CD4-positive, CD25-positive, alpha-beta regulatory T cell (primary cell): ENCODE measurements around the gene RIOK3. TPM values are rescaled to one million over a fixed set of nuclear protein-coding genes. Genes with fewer than 3 reads are reported as not detected.
A peak's percentile ranks its signal among the peaks of the same experiment; 100 is the strongest.

ENCODE experiments used
- ATAC-seq, 2 donors: fragments of 150-1000 bp; cut with Tn5 transposase; one replicate each; pipeline ENCODE4 v1.10.0; 2021; ENCODE audit warnings: low read depth in 2 of 2, moderate number of reproducible peaks in 2 of 2, moderate library complexity in 1 of 2
- DNase-seq, 3 donors: peaks; one replicate each; pipeline versions ENCODE4 v3.0.0 to v3.0.0-alpha.2; 2012 to 2022; ENCODE audit warnings: mixed read lengths in 1 of 3
- H3K27ac ChIP-seq: one replicate; pipeline ENCODE4 v1.7.0; 2013; ENCODE audit warnings: mild to moderate bottlenecking, low read length; ENCODE audit not compliant: insufficient read depth, poor library complexity, severe bottlenecking
- H3K27me3 ChIP-seq: one replicate; pipeline ENCODE4 v1.7.0; 2013; ENCODE audit warnings: low read length; ENCODE audit not compliant: control insufficient read depth, insufficient read depth
- H3K36me3 ChIP-seq: one replicate; pipeline ENCODE4 v1.7.0; 2013; ENCODE audit warnings: mild to moderate bottlenecking, low read length, moderate library complexity; ENCODE audit not compliant: control insufficient read depth, insufficient read depth
- H3K4me1 ChIP-seq: 2 replicates; pipeline ENCODE4 v1.7.0; 2013; ENCODE audit warnings: mild to moderate bottlenecking, low read length; ENCODE audit not compliant: insufficient read depth, control insufficient read depth, poor library complexity, severe bottlenecking
- H3K4me3 ChIP-seq: one replicate; pipeline ENCODE4 v1.7.0; 2013; ENCODE audit warnings: low read depth, mild to moderate bottlenecking, low read length, moderate library complexity
- H3K9me3 ChIP-seq, 2 experiments: 1 replicate in 1 of 2; 2 replicates in 1 of 2; pipeline ENCODE4 v1.7.0; 2013; ENCODE audit warnings: low read length in 2 of 2, mild to moderate bottlenecking in 1 of 2, moderate library complexity in 1 of 2; ENCODE audit not compliant: control insufficient read depth in 2 of 2
- H3K27ac Mint-ChIP-seq, 3 donors: one replicate each; pipeline ENCODE4 v1.8.0; 2020 to 2022; ENCODE audit warnings: mild to moderate bottlenecking in 3 of 3, mixed read lengths in 3 of 3, moderate library complexity in 2 of 3
- H3K27me3 Mint-ChIP-seq: one replicate; pipeline ENCODE4 v1.8.0; 2022; ENCODE audit warnings: mild to moderate bottlenecking, mixed read lengths
- H3K36me3 Mint-ChIP-seq: one replicate; pipeline ENCODE4 v1.8.0; 2020; ENCODE audit warnings: mixed read lengths
- H3K4me1 Mint-ChIP-seq, 4 donors: one replicate each; pipeline ENCODE4 v1.8.0; 2020 to 2022; ENCODE audit warnings: mixed read lengths in 4 of 4, mild to moderate bottlenecking in 1 of 4
- H3K4me3 Mint-ChIP-seq, 4 donors: one replicate each; pipeline ENCODE4 v1.8.0; 2020 to 2022; ENCODE audit warnings: mild to moderate bottlenecking in 4 of 4, mixed read lengths in 4 of 4, moderate library complexity in 3 of 4
- H3K9me3 Mint-ChIP-seq, 7 donors: one replicate each; pipeline ENCODE4 v1.8.0; 2020 to 2022; ENCODE audit warnings: mixed read lengths in 7 of 7, mild to moderate bottlenecking in 3 of 7, moderate library complexity in 2 of 7
- polyA plus RNA-seq, 4 donors: library from polyadenylated mRNA; unstranded; fragments of 300-500 nt; fragmentation: Illumina TruSeq; gene quantifications; one replicate each; pipeline ENCODE4 v1.2.3, GENCODE V29; 2021
- total RNA-seq: library from RNA; stranded (reverse); gene quantifications from one replicate; pipeline ENCODE4 v1.2.3, GENCODE V29; 2022

The RIOK3 gene
- total and polyA plus RNA-seq, 5 donors from 2014 or later: 43.2 to 136 (median 49.0) TPM

GRCh38 chr18:23438608-23439366, 14.3 kb upstream of the RIOK3 start:
- Mint-ChIP-seq H3K27ac (peak overlapping the region in 2 of 3 donors; percentile 26 to 55), H3K4me3 (peak overlapping the region; percentile 87 to 91 (median 89)), H3K27me3 (peaks cover 4% of the 10 kb centered on the region), H3K4me1 (peaks cover 3 to 18% (median 7%) of the 10 kb centered on the region in 4 donors), H3K9me3 (no peaks in the 10 kb centered on the region), H3K36me3 (no peaks in the 10 kb centered on the region)
- Histone ChIP-seq H3K4me1 (peaks cover 16% of the 10 kb centered on the region), H3K27me3 (peaks cover 3% of the 10 kb centered on the region), H3K4me3 (peak overlapping the region; percentile 86), H3K9me3 (no peaks in the 10 kb centered on the region), H3K36me3 (no peaks in the 10 kb centered on the region), H3K27ac (no peak overlapping the region)
- ATAC-seq (no peak), DNase-seq (no peak)

DNA sequence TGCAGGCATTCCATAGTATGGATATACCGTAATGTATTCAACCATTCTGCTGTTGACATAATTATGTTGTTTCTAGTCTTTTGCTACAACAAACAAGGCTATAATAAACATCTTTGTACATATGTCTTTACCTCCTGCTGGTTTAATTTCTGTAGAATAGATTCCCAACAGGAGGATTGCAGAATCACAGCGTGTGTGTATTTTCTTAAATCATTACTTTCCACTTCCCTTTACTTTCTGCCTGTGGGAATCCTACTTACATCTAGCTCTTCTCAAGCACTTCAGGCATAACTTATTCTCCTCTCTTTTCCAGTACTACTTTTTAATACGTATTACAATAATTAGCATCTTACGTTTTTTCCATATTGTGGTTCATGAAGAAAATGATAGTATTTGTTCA, 13.0 kb upstream of the RIOK3 start:
- peaks cover 16% of the 10 kb centered on the region for H3K4me1 ChIP-seq
- Mint-ChIP-seq H3K9me3 (no peaks in the 10 kb centered on the region), H3K27me3 (peaks cover 12% of the 10 kb centered on the region), H3K4me3 (peak overlapping the region in 1 of 4 donors; percentile 67), H3K36me3 (no peaks in the 10 kb centered on the region), H3K27ac (no peak overlapping the region), H3K4me1 (peaks cover 3 to 18% (median 4%) of the 10 kb centered on the region in 4 donors)
- ATAC-seq (no peak), DNase-seq (no peak)
- no peak overlapping the region for H3K27ac ChIP-seq
- H3K36me3 ChIP-seq: no peaks in the 10 kb centered on the region
- no peaks in the 10 kb centered on the region for H3K9me3 ChIP-seq
- H3K4me3 ChIP-seq: no peak overlapping the region
- H3K27me3 ChIP-seq: peaks cover 3% of the 10 kb centered on the region

- Histone ChIP-seq H3K36me3 (no peaks in the 10 kb centered on the region), H3K9me3 (no peaks in the 10 kb centered on the region), H3K4me1 (peaks cover 5% of the 10 kb centered on the region), H3K4me3 (no peak overlapping the region), H3K27me3 (peaks cover 5% of the 10 kb centered on the region), H3K27ac (no peak overlapping the region)
- H3K9me3 Mint-ChIP-seq: no peaks in the 10 kb centered on the region
- H3K27ac Mint-ChIP-seq: no peak overlapping the region
- H3K36me3 Mint-ChIP-seq: no peaks in the 10 kb centered on the region
- H3K27me3 Mint-ChIP-seq: peaks cover 26% of the 10 kb centered on the region
- H3K4me1 Mint-ChIP-seq: peaks cover 0 to 12% (median 4%) of the 10 kb centered on the region in 4 donors
- DNase-seq (no peak), ATAC-seq (no peak)
- H3K4me3 Mint-ChIP-seq: no peak overlapping the region
Measured at GRCh38 chr18:23442958-23443357, 10.1 kb upstream of the RIOK3 start.

GRCh38 chr18:23448291-23448690, 4.8 kb upstream of the RIOK3 start:
- DNase-seq (no peak), ATAC-seq (no peak)
- no peaks in the 10 kb centered on the region for H3K36me3 Mint-ChIP-seq
- no peak overlapping the region for H3K27ac Mint-ChIP-seq
- H3K9me3 Mint-ChIP-seq: peaks cover 0 to 2% (median 0%) of the 10 kb centered on the region in 7 donors
- H3K27me3 Mint-ChIP-seq: peaks cover 37% of the 10 kb centered on the region
- H3K4me1 Mint-ChIP-seq: peaks cover 0 to 20% (median 9%) of the 10 kb centered on the region in 4 donors
- Histone ChIP-seq H3K4me3 (no peak overlapping the region), H3K27ac (no peak overlapping the region), H3K36me3 (no peaks in the 10 kb centered on the region), H3K27me3 (peaks cover 3% of the 10 kb centered on the region), H3K4me1 (no peaks in the 10 kb centered on the region), H3K9me3 (no peaks in the 10 kb centered on the region)
- H3K4me3 Mint-ChIP-seq: peak overlapping the region in 1 of 4 donors; percentile 76

DNA sequence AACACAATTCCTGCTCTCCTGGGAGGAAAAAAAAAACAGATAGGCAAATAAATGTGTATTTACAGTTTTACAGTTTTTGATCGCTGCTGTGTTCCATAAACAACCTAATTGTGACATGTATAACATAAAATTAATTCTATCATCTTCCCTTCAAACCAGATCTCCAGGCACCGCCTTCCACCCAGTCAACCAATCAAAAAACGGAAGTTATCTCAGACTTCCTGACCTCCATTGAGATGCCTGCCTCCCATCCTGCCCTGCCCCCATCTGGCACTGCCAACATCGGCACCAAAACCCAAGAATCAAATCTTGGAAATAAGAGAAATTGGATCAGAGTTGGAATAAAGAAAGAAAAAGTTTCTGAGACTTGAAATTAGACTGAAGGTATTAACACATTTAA, 3.1 kb upstream of the RIOK3 start:
- Histone ChIP-seq H3K27me3 (peaks cover 3% of the 10 kb centered on the region), H3K36me3 (no peaks in the 10 kb centered on the region), H3K9me3 (no peaks in the 10 kb centered on the region), H3K4me3 (no peak overlapping the region), H3K4me1 (peaks cover 14% of the 10 kb centered on the region), H3K27ac (no peak overlapping the region)
- DNase-seq (no peak), ATAC-seq (no peak)
- H3K9me3 Mint-ChIP-seq: peaks cover 0 to 2% (median 0%) of the 10 kb centered on the region in 7 donors
- H3K27ac Mint-ChIP-seq: peak overlapping the region in 1 of 3 donors; percentile 33
- H3K4me1 Mint-ChIP-seq: peaks cover 12 to 33% (median 20%) of the 10 kb centered on the region in 4 donors
- H3K36me3 Mint-ChIP-seq: no peaks in the 10 kb centered on the region
- H3K4me3 Mint-ChIP-seq: peak overlapping the region in 2 of 4 donors; percentile 15 to 53
- peaks cover 30% of the 10 kb centered on the region for H3K27me3 Mint-ChIP-seq

GRCh38 chr18:23451011-23451410, 2.1 kb upstream of the RIOK3 start:
- peaks cover 12 to 37% (median 23%) of the 10 kb centered on the region in 4 donors for H3K4me1 Mint-ChIP-seq
- no peaks in the 10 kb centered on the region for H3K36me3 Mint-ChIP-seq
- peaks cover 19% of the 10 kb centered on the region for H3K4me1 ChIP-seq
- H3K27ac Mint-ChIP-seq: no peak overlapping the region
- no peaks in the 10 kb centered on the region for H3K9me3 ChIP-seq
- no peak for ATAC-seq
- H3K27me3 Mint-ChIP-seq: peaks cover 28% of the 10 kb centered on the region
- H3K27ac ChIP-seq: no peak overlapping the region
- peaks cover 0 to 2% (median 0%) of the 10 kb centered on the region in 7 donors for H3K9me3 Mint-ChIP-seq
- no peaks in the 10 kb centered on the region for H3K36me3 ChIP-seq
- H3K4me3 Mint-ChIP-seq: peak overlapping the region in 1 of 4 donors; percentile 100
- H3K27me3 ChIP-seq: peaks cover 3% of the 10 kb centered on the region
- no peak for DNase-seq
- no peak overlapping the region for H3K4me3 ChIP-seq

DNA sequence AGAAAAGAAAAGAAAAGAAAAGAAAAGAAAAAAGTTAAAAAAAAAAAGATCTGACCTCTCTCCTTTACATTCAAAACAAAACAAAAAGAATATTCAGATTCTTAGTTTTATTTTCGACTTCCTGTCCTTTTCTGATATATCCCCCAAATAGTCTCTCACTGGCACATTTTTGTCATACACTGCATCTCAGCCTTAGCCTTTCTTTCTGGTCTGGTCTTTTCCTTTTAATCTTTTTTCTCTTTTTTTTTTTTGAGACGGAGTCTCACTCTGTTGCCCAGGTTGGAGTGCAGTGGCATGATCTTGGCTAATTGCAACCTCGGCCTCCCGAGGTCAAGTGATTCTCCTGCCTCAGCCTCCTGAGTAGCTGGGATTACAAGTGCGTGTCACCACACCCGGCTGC, 1.6 kb upstream of the RIOK3 start:
- H3K9me3 Mint-ChIP-seq: peaks cover 0 to 2% (median 0%) of the 10 kb centered on the region in 7 donors
- peaks cover 12 to 39% (median 24%) of the 10 kb centered on the region in 4 donors for H3K4me1 Mint-ChIP-seq
- no peaks in the 10 kb centered on the region for H3K27me3 ChIP-seq
- H3K27ac Mint-ChIP-seq: peak overlapping the region in 1 of 3 donors; percentile 91
- peaks cover 26% of the 10 kb centered on the region for H3K27me3 Mint-ChIP-seq
- no peaks in the 10 kb centered on the region for H3K36me3 Mint-ChIP-seq
- H3K4me3 Mint-ChIP-seq: peak overlapping the region in 2 of 4 donors; percentile 10 to 100
- no peak overlapping the region for H3K4me3 ChIP-seq
- peaks cover 24% of the 10 kb centered on the region for H3K4me1 ChIP-seq
- DNase-seq (no peak), ATAC-seq (no peak)
- no peaks in the 10 kb centered on the region for H3K36me3 ChIP-seq
- H3K27ac ChIP-seq: no peak overlapping the region
- no peaks in the 10 kb centered on the region for H3K9me3 ChIP-seq

DNA sequence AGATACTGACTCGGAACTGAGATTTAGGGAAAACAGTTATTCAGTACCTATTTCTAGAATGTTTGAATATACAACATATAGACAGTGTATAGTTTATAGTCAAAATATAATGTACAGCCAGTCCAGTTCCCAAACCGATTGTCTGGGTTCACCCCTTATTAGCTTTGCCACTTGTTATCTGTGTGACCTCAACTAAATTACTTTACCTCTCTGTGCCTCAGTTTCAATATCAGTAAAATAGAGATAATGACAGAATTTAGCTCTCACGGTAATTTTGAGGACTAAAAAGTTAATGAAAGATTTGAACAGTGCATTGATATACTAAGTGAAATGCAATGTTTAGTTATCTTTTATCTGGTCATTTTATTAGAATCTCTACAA, 750 bp upstream of the RIOK3 start:
- Mint-ChIP-seq H3K4me3 (peak overlapping the region; percentile 100), H3K27me3 (peaks cover 22% of the 10 kb centered on the region), H3K27ac (peak overlapping the region; percentile 91 to 97 (median 91)), H3K9me3 (peaks cover 0 to 2% (median 0%) of the 10 kb centered on the region in 7 donors), H3K4me1 (peaks cover 19 to 47% (median 31%) of the 10 kb centered on the region in 4 donors), H3K36me3 (no peaks in the 10 kb centered on the region)
- Histone ChIP-seq H3K27ac (peak overlapping the region; percentile 82), H3K9me3 (no peaks in the 10 kb centered on the region), H3K4me3 (peak overlapping the region; percentile 96), H3K36me3 (no peaks in the 10 kb centered on the region), H3K27me3 (no peaks in the 10 kb centered on the region), H3K4me1 (peaks cover 32% of the 10 kb centered on the region)
- ATAC-seq (no peak), DNase-seq (no peak)
